HG02610 (cell line): ENCODE measurements around the gene CIITA.
"Not testable (repeated sequence)": the region's sequence is repeated elsewhere in the genome, so short reads cannot be mapped to it uniquely, and the experiment has no call there.

ENCODE experiments used
- ATAC-seq: cut with Tn5 transposase; IDR thresholded peaks from one replicate; pipeline ENCODE4 v1.9.1; 2021; ENCODE audit warnings: mild to moderate bottlenecking, moderate library complexity; ENCODE audit not compliant: unreplicated experiment

The CIITA gene, protein sequence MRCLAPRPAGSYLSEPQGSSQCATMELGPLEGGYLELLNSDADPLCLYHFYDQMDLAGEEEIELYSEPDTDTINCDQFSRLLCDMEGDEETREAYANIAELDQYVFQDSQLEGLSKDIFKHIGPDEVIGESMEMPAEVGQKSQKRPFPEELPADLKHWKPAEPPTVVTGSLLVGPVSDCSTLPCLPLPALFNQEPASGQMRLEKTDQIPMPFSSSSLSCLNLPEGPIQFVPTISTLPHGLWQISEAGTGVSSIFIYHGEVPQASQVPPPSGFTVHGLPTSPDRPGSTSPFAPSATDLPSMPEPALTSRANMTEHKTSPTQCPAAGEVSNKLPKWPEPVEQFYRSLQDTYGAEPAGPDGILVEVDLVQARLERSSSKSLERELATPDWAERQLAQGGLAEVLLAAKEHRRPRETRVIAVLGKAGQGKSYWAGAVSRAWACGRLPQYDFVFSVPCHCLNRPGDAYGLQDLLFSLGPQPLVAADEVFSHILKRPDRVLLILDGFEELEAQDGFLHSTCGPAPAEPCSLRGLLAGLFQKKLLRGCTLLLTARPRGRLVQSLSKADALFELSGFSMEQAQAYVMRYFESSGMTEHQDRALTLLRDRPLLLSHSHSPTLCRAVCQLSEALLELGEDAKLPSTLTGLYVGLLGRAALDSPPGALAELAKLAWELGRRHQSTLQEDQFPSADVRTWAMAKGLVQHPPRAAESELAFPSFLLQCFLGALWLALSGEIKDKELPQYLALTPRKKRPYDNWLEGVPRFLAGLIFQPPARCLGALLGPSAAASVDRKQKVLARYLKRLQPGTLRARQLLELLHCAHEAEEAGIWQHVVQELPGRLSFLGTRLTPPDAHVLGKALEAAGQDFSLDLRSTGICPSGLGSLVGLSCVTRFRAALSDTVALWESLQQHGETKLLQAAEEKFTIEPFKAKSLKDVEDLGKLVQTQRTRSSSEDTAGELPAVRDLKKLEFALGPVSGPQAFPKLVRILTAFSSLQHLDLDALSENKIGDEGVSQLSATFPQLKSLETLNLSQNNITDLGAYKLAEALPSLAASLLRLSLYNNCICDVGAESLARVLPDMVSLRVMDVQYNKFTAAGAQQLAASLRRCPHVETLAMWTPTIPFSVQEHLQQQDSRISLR

DNA sequence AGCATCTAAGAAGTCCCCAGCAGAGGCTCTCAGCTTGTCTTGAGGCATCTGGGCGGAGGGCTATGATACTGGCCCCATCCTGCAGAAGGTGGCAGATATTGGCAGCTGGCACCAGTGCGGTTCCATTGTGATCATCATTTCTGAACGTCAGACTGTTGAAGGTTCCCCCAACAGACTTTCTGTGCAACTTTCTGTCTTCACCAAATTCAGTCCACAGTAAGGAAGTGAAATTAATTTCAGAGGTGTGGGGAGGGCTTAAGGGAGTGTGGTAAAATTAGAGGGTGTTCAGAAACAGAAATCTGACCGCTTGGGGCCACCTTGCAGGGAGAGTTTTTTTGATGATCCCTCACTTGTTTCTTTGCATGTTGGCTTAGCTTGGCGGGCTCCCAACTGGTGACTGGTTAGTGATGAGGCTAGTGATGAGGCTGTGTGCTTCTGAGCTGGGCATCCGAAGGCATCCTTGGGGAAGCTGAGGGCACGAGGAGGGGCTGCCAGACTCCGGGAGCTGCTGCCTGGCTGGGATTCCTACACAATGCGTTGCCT is at the start of gene CIITA:
CIITA (plus strand) TSS at position 404 of the 543 bp plus-strand sequence; CDS start at position 533, 129 bp downstream.
- ATAC-seq: peak; percentile 40

GRCh38 chr16:10827691-10828341 is 49.2 kb upstream of the CIITA start:
- no peak for ATAC-seq

DNA sequence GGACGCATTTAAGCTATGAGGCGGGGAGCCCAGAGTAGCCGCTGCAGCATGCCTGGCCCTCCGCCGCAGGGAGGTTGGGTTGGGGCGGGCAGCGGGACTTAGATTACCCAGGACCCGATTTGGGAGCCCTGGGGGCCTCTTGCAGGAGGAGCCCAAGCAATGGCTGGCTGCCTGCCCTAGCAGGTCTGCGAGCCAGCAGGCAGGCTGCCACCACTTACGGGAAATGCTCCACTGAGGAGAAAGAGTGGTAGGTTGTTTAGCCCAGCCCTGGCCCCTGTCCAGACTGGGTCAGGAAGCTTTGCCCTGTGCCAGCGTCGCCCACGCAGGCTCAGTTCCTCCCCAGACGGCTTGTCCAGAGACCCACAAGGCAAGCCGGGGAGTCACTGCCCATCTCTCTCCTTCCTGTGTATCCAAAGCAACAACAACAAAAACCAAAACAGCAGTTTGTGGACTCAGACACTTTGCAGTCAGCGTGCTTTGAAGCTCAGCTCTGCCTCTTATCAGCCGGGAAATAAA is 48.1 kb upstream of the CIITA start:
- no peak for ATAC-seq

DNA sequence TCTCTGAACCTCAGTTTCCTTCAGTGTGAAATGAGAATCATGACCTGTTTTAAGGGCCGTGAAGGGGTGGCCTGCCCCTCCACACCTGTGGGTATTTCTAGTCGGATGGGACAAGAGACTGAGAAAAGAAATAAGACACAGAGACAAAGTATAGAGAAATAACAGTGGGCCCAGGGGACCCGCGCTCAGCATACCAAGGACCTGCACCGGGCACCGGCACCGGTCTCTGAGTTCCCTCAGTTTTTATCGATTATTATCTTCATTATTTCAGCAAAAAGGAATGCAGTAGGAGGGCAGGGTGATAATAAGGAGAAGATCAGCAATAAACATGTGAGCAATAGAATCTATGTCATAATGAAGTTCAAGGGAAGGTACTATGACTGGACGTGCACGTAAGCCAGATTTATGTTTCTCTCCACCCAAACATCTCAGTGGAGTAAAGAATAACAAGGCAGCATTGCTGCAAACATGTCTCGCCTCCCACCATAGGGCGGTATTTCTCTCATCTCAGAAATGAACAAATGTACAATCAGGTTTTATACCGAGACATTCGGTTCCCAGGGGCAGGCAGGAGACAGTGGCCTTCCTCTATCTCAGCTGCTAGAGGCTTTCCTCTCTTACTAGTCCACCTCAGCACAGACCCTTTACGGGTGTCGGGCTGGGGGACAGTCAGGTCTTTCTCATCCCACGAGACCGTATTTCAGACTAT is 47.5 kb upstream of the CIITA start:
- ATAC-seq: not testable (repeated sequence)

GRCh38 chr16:10830240-10830639 is 46.8 kb upstream of the CIITA start:
- ATAC-seq: not testable (repeated sequence)

DNA sequence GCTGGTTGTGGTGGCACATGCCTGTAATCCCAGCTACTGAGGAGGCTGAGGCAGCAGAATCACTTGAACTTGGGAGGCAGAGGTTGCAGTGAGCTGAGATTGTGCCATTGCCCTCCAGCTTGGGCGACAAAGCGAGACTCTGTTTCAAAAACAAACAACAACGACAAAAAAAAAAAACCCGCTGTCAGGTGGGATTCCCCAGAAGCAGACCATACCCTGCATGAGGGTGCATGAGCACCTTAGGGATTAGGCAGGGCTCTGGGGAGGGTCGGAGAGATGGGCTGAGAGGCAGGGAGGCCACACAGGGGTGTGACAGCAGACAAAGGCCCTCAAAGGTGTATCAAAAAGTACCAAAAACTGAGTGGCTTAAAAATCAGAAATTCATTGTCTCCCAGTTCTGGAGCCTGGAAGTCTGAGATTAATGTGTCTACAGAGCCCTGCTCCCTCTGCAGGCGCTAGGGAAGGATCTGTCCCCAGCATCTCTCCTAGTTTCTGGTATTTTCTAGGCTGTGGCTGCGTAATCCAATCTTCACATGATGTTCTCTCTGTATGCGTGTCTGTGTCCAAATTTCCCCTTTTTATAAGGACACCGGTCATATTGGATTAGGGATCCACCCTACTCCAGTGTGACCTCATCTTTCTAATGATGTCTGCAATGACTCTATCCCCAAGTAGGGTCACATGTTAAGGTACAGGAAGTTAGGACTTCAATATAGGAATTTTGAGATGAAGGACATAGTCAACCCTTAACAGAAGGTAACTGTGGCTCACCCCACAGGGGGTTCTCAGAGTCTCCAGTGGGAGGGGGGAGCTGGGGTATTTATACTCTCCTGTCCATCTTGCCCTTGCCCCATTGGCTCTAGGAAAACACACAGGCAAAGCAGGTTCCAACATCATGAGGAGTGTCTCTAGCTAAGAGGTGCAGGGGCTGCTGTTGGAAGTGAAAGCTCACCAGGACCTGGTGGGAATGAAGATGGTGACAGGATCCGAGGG is 44.8 kb upstream of the CIITA start:
- ATAC-seq: peak; percentile 30

GRCh38 chr16:10833271-10833670 is 43.7 kb upstream of the CIITA start:
- ATAC-seq: peak; percentile 31

- no peak for ATAC-seq
Observed at GRCh38 chr16:10834130-10834529, 42.9 kb upstream of the CIITA start.

DNA sequence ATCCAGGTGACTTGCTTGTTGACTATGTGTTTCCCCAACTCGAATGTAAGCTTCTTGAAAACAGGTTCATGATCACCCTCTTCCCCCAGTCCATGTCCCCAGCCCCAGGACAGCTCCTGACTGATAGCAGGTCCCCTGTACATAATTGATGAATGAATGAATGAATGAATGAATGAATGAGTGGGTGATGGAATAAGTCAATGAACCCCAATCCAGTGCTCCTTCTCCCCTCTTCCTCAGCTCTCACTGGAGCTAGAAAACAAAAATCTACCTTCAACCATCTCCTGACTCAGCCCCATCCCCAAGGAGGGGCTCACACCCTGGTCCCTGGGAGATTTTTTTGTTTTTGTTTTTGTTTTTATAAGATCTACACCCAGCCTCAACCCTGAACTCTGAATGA is 42.2 kb upstream of the CIITA start:
- no peak for ATAC-seq

- ATAC-seq: peak; percentile 53
Observed at GRCh38 chr16:10835281-10835931, 41.6 kb upstream of the CIITA start.

DNA sequence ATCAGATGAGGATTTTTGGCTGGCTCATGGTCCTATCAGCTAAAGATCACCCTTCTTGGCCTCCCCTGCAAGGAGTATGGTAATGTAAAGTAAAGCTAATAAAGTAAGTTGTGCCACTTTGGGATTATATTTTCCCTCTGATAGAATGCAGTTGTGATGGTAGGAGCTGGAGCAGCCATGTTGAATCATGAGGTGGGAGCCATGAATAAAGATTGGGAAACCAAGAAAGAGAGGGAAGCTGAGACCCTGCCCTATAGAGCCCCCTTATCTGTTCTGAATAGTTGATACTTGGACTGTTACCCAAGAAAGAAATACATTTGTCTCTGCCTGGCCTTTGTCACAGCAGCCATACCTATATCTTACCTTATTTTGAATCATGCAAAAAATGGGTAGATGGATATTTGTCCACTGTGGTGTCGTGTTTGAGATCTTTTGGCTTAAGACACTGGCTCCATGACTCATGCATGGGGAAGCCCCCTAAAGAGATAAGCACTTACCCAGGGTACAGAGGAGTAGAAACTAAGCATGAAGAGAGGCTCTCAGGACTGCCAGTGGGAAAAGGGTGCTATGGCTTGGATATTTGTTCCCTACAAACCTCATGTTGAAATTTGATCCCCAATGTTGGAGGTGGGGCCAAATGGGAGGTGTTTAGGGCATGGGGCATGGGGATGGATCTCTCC is 40.7 kb upstream of the CIITA start:
- no peak for ATAC-seq

- ATAC-seq: no peak
Observed at GRCh38 chr16:10838621-10839278, 38.3 kb upstream of the CIITA start.

GRCh38 chr16:10839279-10839666 is 37.7 kb upstream of the CIITA start:
- no peak for ATAC-seq

GRCh38 chr16:10840703-10841102 is 36.3 kb upstream of the CIITA start:
- no peak for ATAC-seq

DNA sequence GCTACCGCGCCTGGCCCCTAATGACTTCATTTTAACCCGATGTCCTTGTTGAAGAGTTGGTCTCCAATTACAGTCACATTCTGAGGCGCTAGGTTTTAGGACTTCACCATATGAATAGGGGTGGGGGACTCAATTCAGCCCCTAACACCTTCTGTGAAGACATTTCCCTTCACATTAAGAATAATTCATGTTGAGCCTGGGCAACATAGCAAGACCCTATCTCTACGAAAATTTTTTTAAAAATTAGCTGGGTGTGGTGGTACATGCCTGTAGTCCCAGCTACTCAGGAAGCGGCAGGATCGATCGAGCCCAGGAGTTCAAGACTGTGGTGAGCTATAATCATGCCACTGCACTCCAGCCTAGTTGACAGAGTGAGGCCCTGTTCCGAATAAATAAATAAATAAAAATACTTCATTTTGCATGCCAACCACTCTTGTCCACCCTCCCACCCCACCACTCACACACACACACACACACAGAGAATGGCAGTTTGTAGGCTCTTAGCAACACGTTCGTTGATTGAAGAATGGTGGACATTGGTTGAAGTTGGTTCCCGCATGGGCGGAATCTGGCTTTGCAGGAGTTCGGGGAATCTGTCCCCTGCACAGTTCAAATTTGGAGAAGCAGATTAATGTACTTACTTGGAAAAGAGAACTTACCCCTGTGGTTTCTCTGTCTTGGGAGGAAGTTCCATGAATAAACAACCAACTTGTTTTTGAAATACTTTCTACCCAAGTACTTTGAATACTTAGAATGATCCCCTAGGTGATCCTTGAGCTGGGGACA is 30.6 kb upstream of the CIITA start:
- ATAC-seq: no peak

DNA sequence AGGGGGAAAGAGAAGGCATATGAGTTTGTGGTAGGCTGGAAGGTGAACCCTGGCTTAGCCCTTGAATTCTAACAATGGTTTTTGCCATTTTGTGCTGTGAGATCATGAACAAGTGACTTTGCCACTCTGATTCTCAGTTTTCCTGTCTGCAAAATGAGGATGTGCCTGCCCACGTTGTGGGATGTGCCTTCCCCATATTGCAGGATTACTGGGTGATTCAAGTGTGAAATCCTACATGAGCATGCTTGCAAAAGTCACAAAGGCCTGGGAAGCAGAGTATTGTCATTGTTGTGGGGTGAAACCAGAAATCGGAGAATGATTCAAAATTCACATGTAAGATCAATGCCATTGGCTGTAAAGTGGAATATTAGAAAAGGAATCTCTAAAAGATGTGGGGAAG is 29.8 kb upstream of the CIITA start:
- no peak for ATAC-seq
